NAMALWA (cell line): ENCODE data around the gene ITGA3.

Experiments
- DNase-seq: peaks from one replicate; pipeline ENCODE4 v3.0.0-alpha.2; 2015; ENCODE audit warnings: low spot score

ITGA3 gene

DNA sequence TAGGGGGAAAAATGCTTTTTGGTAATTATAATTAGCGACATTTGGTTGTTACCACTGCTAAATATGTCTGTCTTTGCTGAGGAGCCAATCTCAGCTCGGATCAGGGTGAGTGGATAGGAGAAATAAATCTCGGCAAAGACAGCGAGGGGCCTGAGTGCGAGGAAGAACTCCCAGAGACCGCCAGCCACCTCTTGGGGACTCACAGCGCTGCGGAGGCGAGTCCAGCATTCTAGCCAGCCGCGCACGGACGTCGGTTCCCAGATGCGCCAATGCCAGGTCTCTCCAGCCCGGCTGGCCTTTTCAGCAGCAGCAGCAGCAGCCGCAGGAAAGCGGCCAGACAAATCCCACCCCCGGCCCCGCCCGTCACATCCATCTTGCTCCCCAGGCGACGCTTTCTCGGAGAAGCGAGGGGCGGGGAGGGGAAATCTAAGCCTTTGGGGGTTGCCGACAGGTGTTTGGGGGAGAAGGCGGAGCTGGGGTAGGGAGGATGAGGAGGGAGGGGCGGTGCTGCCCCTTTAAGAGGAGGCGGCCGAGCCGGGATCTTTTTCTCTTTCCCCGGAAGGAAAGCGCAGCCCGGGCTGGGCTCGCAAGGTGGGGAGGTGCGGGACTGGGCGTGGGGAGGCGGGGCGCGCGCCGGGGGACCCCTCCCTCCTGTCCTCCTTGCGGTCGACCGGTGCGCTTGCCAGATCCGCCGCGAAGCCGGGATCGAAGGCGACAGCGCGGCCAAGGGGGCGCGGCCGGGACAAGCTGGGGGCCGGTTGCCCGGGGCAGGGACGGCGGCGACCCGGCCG is at the start of gene ITGA3:
Gene ITGA3 (plus strand): TSS at position 685 of the 791 bp plus-strand sequence. CDS start 330 bp downstream, outside the sequence.
- peak; percentile 46 for DNase-seq

DNA sequence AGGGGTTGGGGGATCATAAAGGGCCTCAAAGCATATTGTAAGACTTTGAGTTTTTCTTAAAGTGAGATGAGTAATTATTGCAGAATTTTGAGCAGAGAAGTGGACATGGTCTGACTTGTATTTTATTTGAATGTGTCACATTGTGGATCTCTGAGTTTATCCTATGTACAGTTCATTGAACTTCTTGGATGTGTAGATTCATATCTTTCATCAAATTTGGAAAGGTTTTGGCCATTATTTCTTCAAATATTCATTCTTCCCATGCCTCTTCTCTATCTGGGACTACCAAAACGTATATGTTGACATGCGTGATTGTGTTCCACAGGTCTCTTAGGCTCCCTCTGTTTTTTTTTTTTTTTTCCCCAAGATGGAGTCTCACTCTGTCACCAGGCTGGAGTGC is 46.6 kb upstream of the ITGA3 start:
- no peak for DNase-seq

- DNase-seq: no peak
These were observed 42.8 kb upstream of the ITGA3 start for GRCh38 chr17:50013079-50013478.

- no peak for DNase-seq
These were observed 41.3 kb upstream of the ITGA3 start for GRCh38 chr17:50014471-50015088.

DNA sequence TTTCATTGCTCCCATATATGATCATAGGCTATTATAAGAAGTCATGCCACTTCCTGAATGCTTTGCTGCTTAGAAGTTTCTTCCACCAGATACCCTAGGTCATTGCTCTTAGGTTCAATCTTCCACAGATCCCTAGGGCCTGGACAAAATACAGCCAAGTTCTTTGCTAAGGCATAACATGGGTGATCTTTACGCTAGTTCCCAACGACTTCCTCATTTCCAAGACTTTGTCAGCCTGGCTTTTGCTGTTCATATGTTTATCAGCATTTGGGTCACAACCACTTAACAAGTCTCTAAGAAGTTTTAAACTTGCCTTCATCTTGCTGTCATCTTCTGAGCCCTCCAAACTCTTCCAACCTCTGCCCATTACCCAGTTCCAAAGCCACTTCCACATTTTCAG is 40.8 kb upstream of the ITGA3 start:
- no peak for DNase-seq

DNA sequence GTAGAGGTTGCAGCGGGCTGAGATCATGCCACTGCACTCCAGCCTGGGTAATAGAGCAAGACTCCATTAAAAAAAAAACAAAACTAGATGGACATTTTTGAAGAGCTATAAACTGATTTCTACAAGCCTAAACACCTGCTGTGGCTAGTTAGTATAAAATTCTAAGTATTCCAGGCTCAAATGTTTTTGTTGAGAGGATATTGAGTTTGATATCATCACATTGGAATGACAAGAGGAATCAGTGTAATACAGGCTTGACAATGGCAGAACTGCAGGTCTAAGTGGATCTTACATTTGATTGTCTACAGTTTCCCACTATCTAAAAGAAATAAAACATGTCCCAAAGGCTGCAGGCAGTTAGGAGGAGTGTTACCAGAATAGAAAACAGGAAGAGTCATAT is 37.0 kb upstream of the ITGA3 start:
- no peak for DNase-seq

DNA sequence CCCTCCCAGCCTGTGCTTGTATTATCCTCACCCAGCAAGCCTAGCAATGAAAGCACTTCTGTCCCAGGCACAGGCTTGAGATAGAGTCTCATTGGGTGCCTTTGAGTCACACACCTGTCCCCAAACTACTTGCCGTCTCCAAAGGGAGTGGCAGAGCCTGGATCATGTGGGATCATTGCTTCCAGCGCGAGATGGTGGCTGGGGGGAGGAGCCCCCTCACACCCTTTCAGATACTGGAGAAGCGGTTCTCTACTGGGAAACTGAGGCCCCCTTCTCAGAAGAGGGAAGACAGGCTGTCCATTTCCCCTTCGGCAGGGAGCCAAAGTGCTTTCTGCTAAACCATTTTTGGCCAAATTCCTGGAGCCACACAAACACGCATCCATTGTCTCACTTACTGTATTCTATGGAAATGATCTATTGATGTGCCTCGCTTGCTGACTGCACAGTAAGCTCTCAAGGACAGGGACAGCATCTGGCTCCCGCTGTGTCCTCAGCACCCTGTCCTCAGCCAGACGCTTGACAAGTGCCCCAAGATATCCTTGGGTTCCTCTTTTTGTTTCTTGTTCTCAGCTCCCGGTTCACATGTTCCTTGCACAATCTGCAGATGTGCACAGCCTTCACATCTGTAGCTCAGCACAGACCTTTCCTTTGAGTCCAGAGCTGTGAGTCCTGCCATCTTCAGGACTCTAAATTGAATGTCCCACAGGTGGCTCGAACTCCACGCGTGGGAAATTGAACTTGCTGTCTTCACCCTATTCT is 34.9 kb upstream of the ITGA3 start:
- no peak for DNase-seq

GRCh38 chr17:50021681-50022370 is 34.1 kb upstream of the ITGA3 start:
- DNase-seq: no peak

DNA sequence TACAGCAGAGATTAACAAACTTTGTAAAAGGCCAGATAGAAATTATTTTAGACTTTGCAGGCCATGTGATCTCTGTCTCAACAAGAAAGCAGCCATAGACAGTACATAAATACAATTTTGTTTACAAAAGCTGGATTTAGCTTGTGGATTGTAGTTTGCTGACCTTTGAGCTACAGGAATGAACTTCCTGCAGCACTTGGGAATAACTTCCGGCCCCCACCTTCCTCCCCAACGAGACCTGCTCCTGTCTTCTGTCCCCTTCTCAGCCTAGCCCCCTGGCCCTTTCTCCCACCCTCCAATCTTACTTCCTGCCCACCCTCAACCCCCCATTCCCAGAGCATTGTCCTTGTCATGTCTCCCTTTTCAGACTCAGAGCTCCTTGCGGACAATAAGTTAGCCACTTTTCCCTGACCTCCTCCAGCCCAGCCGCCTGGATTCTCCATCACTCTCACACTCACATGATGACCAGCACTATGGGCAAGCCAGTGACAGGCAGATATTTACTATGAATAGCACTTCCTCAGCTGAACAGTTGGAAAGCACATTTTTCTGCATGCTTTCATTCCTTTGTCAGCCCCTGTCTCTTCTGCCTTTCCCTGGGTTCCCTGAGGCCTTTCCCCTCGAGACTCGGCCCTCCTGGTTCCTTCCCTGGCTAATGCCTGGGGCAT is 33.3 kb upstream of the ITGA3 start:
- no peak for DNase-seq

DNA sequence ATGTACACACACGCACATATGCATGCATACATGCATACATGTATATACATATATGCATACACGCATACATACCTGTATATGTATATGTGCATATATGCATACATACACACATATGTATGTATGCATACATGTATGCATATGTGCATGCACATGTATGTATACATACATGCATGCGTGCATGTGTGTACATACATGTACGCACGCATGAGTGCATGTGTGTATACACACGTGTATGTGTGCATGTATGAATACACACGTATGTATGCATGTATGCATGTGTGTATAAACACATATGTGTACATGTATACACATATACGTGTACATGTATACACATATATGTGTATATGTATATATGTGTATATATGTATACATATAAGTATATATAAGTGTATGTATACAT is 32.4 kb upstream of the ITGA3 start:
- DNase-seq: no peak

DNA sequence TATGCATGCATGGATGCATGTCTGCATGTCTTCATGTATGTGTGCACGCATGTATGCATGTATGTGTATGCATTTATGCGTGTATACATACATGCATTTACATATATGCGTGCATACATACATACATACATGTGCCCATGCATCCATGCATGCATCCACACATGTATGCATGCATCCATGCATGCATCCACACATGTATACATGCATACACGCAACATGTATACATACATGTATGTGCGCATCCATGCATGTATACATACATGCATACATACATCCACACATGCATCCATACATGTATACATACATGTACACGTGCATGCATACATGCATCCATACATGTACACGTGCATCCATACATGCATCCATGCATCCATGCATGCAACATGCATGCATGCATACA is 31.1 kb upstream of the ITGA3 start:
- no peak for DNase-seq

DNA sequence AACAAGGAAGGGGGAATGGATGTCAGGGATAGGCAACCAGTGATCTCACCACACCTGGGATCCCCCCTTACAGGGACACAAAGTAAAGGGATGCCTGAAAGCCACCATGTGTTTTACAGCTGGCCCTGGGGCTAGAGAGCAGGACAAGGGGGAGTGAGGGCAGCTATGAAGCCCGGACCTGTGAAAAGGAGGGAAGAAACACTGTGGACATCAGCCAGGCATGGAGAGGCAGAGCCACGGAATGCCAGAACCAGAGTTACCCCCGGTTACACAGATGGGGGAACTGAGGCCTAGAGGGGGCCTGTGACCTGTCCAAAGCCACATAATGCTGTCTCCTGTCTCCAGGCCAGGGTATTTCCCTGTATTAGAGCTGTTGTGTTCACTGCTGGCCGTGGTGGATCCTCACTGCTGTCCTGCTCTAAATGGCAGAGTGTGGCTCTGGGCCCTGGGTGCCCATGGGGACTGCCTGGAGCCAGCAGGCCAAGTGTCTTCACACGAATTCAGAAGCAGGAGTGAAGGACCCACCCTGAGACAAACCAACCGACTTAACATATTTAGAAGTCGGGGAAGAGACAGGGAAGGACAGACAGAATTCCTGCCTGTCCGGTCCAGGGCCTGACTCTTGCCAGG is 29.7 kb upstream of the ITGA3 start:
- no peak for DNase-seq

DNA sequence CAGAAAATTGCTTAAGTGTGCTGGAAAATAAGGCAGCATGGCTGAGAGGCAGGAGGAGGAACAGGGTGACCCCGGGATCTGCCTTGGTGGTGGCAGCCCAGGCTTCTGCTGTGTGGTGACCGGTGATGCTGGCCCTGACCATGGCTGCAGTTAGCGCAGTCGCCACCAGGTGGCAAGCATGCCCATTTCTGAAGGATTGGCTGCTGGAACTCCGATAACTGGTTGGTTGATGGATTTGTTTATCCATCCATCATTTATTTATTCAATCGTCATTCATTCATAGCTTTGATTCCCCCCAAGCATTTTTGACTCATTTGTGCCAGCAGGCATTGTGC is 29.1 kb upstream of the ITGA3 start:
- DNase-seq: peak; percentile 73

DNA sequence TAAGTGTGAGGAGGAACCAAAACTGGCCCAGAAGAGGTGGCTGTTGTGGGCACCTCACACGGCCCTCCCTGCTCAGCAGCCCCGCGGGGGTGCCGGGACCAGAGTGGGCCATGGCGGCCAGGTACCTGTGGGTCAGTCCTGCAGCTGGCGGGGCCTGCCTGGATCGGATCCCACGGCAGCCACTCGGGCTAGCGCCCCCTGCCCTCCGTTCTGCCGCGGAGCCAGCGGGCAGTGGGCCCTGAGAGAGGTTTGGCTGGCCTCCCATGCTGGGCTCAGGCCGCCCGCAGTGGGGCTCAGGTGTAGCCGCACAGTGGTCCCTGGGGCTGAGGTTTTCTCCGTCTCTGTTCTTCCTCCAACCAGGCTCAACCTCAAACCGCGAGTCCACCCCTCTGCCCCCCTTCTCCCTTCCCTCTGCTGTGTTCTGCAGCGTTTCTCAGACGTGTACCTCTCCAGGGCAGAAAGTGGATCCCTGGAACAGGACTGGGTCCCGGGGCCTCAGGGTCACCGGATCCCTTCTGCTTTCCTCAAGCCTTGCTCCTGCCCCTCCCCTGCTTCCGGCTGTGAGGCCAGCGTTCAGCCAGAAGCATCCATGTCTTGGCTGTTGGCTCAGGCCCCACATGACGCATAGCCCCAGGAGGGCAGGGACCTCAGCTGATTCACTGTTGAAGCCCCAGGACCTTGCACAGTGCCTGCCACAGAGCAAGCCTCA is 28.6 kb upstream of the ITGA3 start:
- DNase-seq: no peak

DNA sequence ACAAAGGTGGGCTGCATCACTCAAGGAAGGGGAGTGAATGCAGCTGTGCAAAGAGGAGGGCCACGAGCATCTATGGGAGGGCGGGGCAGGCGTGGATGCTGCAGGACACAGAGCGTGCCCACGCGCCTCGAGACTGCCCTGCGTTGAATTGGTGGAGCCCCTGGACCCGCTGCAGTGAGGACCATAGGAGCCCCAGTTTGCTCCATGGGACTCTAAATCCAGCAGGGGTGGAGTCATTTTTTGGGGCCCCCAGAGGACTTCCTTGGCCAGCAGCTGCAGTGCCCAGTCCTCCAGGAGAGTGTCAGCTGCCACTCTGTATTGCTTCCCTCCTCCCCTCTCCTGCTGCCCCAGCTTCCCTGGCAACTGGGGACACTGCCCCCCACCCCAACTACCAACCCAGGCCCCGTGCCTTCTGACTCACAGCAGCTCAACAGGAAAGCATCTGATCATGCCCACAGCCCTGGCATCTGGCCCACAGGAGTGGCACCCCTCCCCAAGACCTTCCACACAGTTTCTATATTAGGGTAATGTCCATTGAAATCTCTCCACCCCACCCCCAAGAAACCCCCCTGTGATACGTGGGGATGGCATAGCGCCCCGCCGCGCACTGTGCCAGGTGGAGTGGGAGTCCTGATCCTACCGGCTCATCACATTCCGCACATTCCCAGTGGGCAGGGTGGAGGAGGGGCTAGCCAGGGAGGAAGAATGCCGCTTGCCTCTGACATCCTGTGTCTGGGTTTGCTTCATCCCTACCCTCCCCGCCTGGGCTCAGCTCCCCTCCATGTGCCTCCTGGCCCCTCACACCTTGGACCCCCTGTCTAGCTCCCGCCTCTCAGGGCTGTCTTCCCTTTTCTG is 27.8 kb upstream of the ITGA3 start:
- DNase-seq: no peak

GRCh38 chr17:50028736-50029120 is 27.2 kb upstream of the ITGA3 start:
- no peak for DNase-seq

DNA sequence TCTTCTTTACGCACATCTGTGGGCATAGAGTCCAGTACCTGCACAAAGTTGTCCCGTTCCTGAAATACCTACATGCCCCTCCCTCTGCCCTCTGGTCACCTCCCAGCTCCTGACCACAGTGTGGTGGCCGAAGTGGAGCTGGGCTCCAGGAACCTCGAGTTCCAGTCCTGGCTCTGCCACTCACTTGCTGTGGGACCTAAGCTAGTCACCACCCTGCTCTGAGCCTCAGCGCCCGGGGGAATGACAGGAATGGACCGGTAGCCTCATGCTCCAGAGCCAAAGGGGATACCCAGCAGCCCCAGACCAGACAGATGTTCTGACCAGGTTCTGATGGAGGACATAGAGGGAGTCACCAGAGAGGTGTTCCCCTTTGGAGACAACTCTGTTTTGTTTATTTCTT is 26.7 kb upstream of the ITGA3 start:
- DNase-seq: no peak

DNA sequence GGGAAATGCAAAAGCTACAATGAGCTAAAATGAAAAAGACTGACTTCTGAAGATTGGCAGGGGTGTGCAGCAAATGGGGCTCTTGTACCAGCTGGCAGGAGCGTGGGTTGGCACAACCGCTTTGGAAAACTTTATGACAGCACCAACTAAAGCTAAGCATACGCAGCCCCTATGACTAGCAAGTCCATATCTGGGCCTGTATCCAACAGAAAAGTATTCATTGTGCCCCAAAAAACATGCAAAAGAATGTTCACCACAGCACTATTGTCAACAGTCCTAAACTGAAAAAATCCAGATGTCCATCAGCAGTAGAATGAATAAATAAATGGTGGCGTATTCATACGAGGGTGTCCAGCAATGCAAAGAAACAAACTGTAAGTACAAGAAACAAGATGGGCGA is 22.6 kb upstream of the ITGA3 start:
- no peak for DNase-seq

GRCh38 chr17:50034498-50035364 is 21.2 kb upstream of the ITGA3 start:
- DNase-seq: no peak
